GM12878 (cell line): ENCODE results near the gene NEK11. TPM values are rescaled to one million over a fixed set of nuclear protein-coding genes. Genes with fewer than 3 reads are reported as not detected.

Experiments used
- ATAC-seq: fragments of 200-7000 bp; cut with Tn5 transposase; 3 replicates; pipeline ENCODE4 v1.9.1; 2020; ENCODE audit warnings: mild to moderate bottlenecking, moderate library complexity
- BruUV-seq: library from RNA; stranded (reverse); fragments of 400-500 nt; replicated peaks from 2 replicates; lab custom pipeline; 2021; lab: Mats Ljungman, UMichigan
- CTCF ChIA-PET: fragments of 300-600 bp; sonication (Branson Sonifier 250); formaldehyde crosslinking; extraction: SDS; loops from one replicate; lab custom pipeline; 2021; ENCODE audit warnings: inconsistent platforms; lab: Yijun Ruan, JAX
- POLR2A ChIA-PET: fragments of 350-600 bp; formaldehyde crosslinking; extraction: SDS; loops from one replicate; lab custom pipeline; 2021; ENCODE audit warnings: inconsistent platforms; lab: Charles Lee
- RAD21 ChIA-PET: fragments of 300-600 bp; sonication (Branson Sonifier 250); formaldehyde crosslinking; loops from one replicate; lab custom pipeline; 2023; ENCODE audit warnings: antibody characterized with exemption; ENCODE audit not compliant: unreplicated experiment; lab: Charles Lee
- SMC1A ChIA-PET: fragments of 300-600 bp; sonication (Branson Sonifier 250); formaldehyde crosslinking; loops from one replicate; lab custom pipeline; 2023; ENCODE audit not compliant: unreplicated experiment, uncharacterized antibody; lab: Charles Lee
- DNase-seq: peaks from one replicate; pipeline ENCODE4 v3.0.0-alpha.2; 2011; ENCODE audit warnings: low read depth, low spot score
- FAIRE-seq: peaks from 3 replicates; lab custom pipeline; 2011; peaks lifted over from hg19 to GRCh38; lab: Jason Lieb, UNC
- H2AFZ ChIP-seq: 2 replicates; pipeline ENCODE4 v1.6.0; 2011; ENCODE audit warnings: low read depth, low read length, control low read depth; ENCODE audit not compliant: control insufficient read depth
- H3K27ac ChIP-seq: 2 replicates; pipeline ENCODE4 v1.5.1; 2011; ENCODE audit warnings: control low read depth; ENCODE audit not compliant: control insufficient read depth, insufficient read depth
- H3K27me3 ChIP-seq, 2 experiments: replicated peaks in 1 of 2; 2 replicates each; pipeline versions ENCODE4 v1.6.0 to v1.6.1; 2011; ENCODE audit warnings: low read length in 1 of 2; ENCODE audit not compliant: control insufficient read depth in 2 of 2, insufficient read depth in 2 of 2
- H3K36me3 ChIP-seq, 2 experiments: 2 replicates each; pipeline ENCODE4 v1.5.1; 2011; ENCODE audit warnings: low read length in 1 of 2; ENCODE audit not compliant: control insufficient read depth in 2 of 2, insufficient read depth in 2 of 2
- H3K4me1 ChIP-seq: 2 replicates; pipeline ENCODE4 v1.6.1; 2011; ENCODE audit warnings: mild to moderate bottlenecking, low read length, moderate library complexity, mixed read lengths; ENCODE audit not compliant: control insufficient read depth, insufficient read depth
- H3K4me2 ChIP-seq: 2 replicates; pipeline ENCODE4 v1.6.0; 2011; ENCODE audit warnings: control low read depth; ENCODE audit not compliant: control insufficient read depth, insufficient read depth
- H3K4me3 ChIP-seq: fragments of 200-600 bp; sonication (generic); 2 replicates; pipeline ENCODE4 v1.5.1; 2016
- H3K79me2 ChIP-seq: 2 replicates; pipeline ENCODE4 v1.6.0; 2011; ENCODE audit warnings: low read length; ENCODE audit not compliant: control insufficient read depth, insufficient read depth
- H3K9ac ChIP-seq: 2 replicates; pipeline ENCODE4 v1.8.0; 2011; ENCODE audit warnings: low read length, control low read depth, mixed read lengths; ENCODE audit not compliant: control insufficient read depth, insufficient read depth
- H3K9me3 ChIP-seq: replicated peaks from 3 replicates; pipeline ENCODE4 v1.5.1; 2011; ENCODE audit warnings: mild to moderate bottlenecking, low read length; ENCODE audit not compliant: control insufficient read depth, insufficient read depth
- H4K20me1 ChIP-seq: 2 replicates; pipeline ENCODE4 v1.6.0; 2011; ENCODE audit not compliant: control insufficient read depth, insufficient read depth
- CREB1 ChIP-seq: IDR thresholded peaks from 2 replicates; pipeline ENCODE4 v1.6.1; 2012; ENCODE audit warnings: low read depth, mild to moderate bottlenecking, inconsistent platforms
- EGR1 ChIP-seq, 2 experiments: IDR thresholded peaks; 1 replicate in 1 of 2; 2 replicates in 1 of 2; pipeline ENCODE4 v1.6.1; 2011 to 2012; ENCODE audit warnings: low read depth in 2 of 2, low read length in 2 of 2, borderline replicate concordance in 1 of 2, mild to moderate bottlenecking in 1 of 2, moderate library complexity in 1 of 2
- FOXM1 ChIP-seq: IDR thresholded peaks from 2 replicates; pipeline ENCODE4 v1.6.1; 2012; ENCODE audit warnings: low read depth, mild to moderate bottlenecking, inconsistent platforms, low read length, moderate library complexity
- NFYA ChIP-seq: IDR thresholded peaks from 2 replicates; pipeline ENCODE4 v1.6.1; 2011; ENCODE audit warnings: low read depth, mild to moderate bottlenecking, low read length, improper control_type of control experiment, borderline replicate concordance
- PRDM15 ChIP-seq: fragments of 450-650 bp; formaldehyde crosslinking; IDR thresholded peaks from 2 replicates; pipeline ENCODE4 v1.4.0; 2020; ENCODE audit warnings: mild to moderate bottlenecking, moderate library complexity
- RAD21 ChIP-seq: IDR thresholded peaks from 2 replicates; pipeline ENCODE4 v1.6.1; 2011; ENCODE audit warnings: mild to moderate bottlenecking, low read depth, low read length, moderate library complexity; ENCODE audit not compliant: insufficient read depth
- SPI1 ChIP-seq: IDR thresholded peaks from 2 replicates; pipeline ENCODE4 v1.6.1; 2011; ENCODE audit warnings: low read depth, mild to moderate bottlenecking, low read length, moderate library complexity, borderline replicate concordance; ENCODE audit not compliant: insufficient read depth
- WGBS: methylation state at CpG from one replicate; pipeline ENCODE4 v1.1.6; 2016; ENCODE audit warnings: low lambda C conversion rate; ENCODE audit not compliant: insufficient replicate concordance, insufficient coverage; ENCODE audit errors: missing lambda C conversion rate; 5-methylcytosine and 5-hydroxymethylcytosine counted together
- in situ Hi-C: fragments of 300-500 bp; cut with MboI; formaldehyde crosslinking; loops from 9 replicates; pipeline ENCODE4 v1.14.3; 2018; ENCODE audit warnings: mixed read lengths
- intact Hi-C: fragments of 100-400 bp; cut with micrococcal nuclease; formaldehyde crosslinking; loops from one replicate; pipeline ENCODE4 v1.14.2; 2022; ENCODE audit not compliant: unreplicated experiment
- polyA plus RNA-seq, 11 experiments: library from polyadenylated mRNA; depleted of rRNA in 4 of 11; unstranded in 6 of 11; stranded (reverse) in 5 of 11; fragments of >200 nt; fragmentation: Nextera tagmentation in 4 of 11; fragmentation: Illumina TruSeq in 1 of 11; extraction: Ambion mirVana in 4 of 11; extraction: Trizol in 1 of 11; gene quantifications; 1 replicate in 1 of 11; 2 replicates in 10 of 11; pipeline versions ENCODE4 v1.2.1 to v1.2.3, GENCODE V29; 2011 to 2016; ENCODE audit warnings: inconsistent platforms in 2 of 11, missing spikeins in 2 of 11, low read depth in 1 of 11
- total RNA-seq, 4 experiments: library from RNA; depleted of rRNA in 3 of 4; stranded (reverse); fragments of >200 nt in 3 of 4; fragmentation: Illumina TruSeq in 1 of 4; extraction: Trizol in 1 of 4; gene quantifications; 2 replicates each; pipeline versions ENCODE4 v1.2.1 to v1.2.3, GENCODE V29; 2013 to 2021
- TF ChIP-seq, protein P1 (sequence below): fragments of 450-650 bp; IDR thresholded peaks from 2 replicates; pipeline ENCODE4 v1.6.1; 2018; ENCODE audit warnings: mild to moderate bottlenecking, low read depth, moderate library complexity; ENCODE audit not compliant: partially characterized antibody
- TF ChIP-seq, protein P2 (sequence below): IDR thresholded peaks from 2 replicates; pipeline ENCODE4 v1.6.1; 2011; ENCODE audit warnings: mild to moderate bottlenecking, low read depth, low read length, moderate library complexity; ENCODE audit not compliant: insufficient replicate concordance

Gene NEK11
- total and polyA plus RNA-seq, 10 of the 15 experiments (the other 5 are each of a cell fraction or from before 2014, with no cell fraction given): 0.05 to 0.94 (median 0.36) TPM; not detected in 1

GRCh38 chr3:131317667-131318066, 291.0 kb downstream of the NEK11 start:
- Histone ChIP-seq H3K4me3 (no peak overlapping the region), H3K9me3 (no peaks in the 10 kb centered on the region), H4K20me1 (no peaks in the 10 kb centered on the region), H3K27ac (no peak overlapping the region), H3K4me2 (no peak overlapping the region), H3K36me3 (no peaks in the 10 kb centered on the region), H2AFZ (no peak overlapping the region), H3K27me3 (peaks cover 0 to 2% of the 10 kb centered on the region in 2 experiments; a peak in 1 of 4 replicates), H3K4me1 (no peaks in the 10 kb centered on the region), H3K79me2 (no peaks in the 10 kb centered on the region), H3K9ac (no peak overlapping the region)
- in situ Hi-C loops (no loop called here), intact Hi-C loops (no loop called here)
- TF ChIP-seq NFYA: no peak
- TF ChIP-seq, protein P1, sequence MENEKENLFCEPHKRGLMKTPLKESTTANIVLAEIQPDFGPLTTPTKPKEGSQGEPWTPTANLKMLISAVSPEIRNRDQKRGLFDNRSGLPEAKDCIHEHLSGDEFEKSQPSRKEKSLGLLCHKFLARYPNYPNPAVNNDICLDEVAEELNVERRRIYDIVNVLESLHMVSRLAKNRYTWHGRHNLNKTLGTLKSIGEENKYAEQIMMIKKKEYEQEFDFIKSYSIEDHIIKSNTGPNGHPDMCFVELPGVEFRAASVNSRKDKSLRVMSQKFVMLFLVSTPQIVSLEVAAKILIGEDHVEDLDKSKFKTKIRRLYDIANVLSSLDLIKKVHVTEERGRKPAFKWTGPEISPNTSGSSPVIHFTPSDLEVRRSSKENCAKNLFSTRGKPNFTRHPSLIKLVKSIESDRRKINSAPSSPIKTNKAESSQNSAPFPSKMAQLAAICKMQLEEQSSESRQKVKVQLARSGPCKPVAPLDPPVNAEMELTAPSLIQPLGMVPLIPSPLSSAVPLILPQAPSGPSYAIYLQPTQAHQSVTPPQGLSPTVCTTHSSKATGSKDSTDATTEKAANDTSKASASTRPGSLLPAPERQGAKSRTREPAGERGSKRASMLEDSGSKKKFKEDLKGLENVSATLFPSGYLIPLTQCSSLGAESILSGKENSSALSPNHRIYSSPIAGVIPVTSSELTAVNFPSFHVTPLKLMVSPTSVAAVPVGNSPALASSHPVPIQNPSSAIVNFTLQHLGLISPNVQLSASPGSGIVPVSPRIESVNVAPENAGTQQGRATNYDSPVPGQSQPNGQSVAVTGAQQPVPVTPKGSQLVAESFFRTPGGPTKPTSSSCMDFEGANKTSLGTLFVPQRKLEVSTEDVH: no peak
- TF ChIP-seq RAD21: no peak
- TF ChIP-seq EGR1 (IDR thresholded peaks at IDR 0.05; ENCODE audit: borderline replicate concordance in 1 of 2, low read depth in 2 of 2, low read length in 2 of 2): no peak
- no peak for TF ChIP-seq CREB1
- no peak for TF ChIP-seq PRDM15 (CRISPR knock-in tag)
- TF ChIP-seq, protein P2, sequence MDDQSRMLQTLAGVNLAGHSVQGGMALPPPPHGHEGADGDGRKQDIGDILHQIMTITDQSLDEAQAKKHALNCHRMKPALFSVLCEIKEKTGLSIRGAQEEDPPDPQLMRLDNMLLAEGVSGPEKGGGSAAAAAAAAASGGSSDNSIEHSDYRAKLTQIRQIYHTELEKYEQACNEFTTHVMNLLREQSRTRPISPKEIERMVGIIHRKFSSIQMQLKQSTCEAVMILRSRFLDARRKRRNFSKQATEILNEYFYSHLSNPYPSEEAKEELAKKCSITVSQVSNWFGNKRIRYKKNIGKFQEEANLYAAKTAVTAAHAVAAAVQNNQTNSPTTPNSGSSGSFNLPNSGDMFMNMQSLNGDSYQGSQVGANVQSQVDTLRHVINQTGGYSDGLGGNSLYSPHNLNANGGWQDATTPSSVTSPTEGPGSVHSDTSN: no peak
- no peak for TF ChIP-seq SPI1
- no peak for TF ChIP-seq FOXM1
- no peak for FAIRE-seq
- ChIA-PET POLR2A (no interaction called here), CTCF (no interaction called here), SMC1A (no interaction called here), RAD21 (no interaction called here)
- BruUV-seq: no TSS peak
- WGBS: 82% methylated on average over 1 of the region's 2 CpGs
- no peak for DNase-seq
- ATAC-seq: no peak
